Neural cell (in vitro differentiated cells): ENCODE measurements around the gene CDH19. TPM values are rescaled to one million over a fixed set of nuclear protein-coding genes. Genes with fewer than 3 reads are reported as not detected.

Source experiments
- H2AFZ ChIP-seq: fragments of 200-600, 300-800 bp; sonication (generic), shearing (Covaris generic); 2 replicates; pipeline ENCODE4 v1.6.0; 2014; ENCODE audit warnings: low read depth, mild to moderate bottlenecking, antibody characterized with exemption, low read length, moderate library complexity
- H3F3A ChIP-seq: fragments of 200-600 bp; shearing (Covaris generic); 2 replicates; pipeline ENCODE4 v1.6.1; 2016; ENCODE audit warnings: mild to moderate bottlenecking, moderate library complexity, mixed read lengths, antibody characterized with exemption, low read length; ENCODE audit not compliant: insufficient read depth, poor library complexity, severe bottlenecking
- H3K27ac ChIP-seq: fragments of 200-600, 300-800 bp; sonication (generic), shearing (Covaris generic); 2 replicates; pipeline ENCODE4 v1.5.1; 2014; ENCODE audit warnings: mild to moderate bottlenecking, low read length, moderate library complexity
- H3K27me3 ChIP-seq: fragments of 300-800, 200-600 bp; sonication (generic), shearing (Covaris generic); 2 replicates; pipeline ENCODE4 v1.6.0; 2014; ENCODE audit warnings: mild to moderate bottlenecking, low read depth, low read length, moderate library complexity; ENCODE audit not compliant: insufficient read depth
- H3K36me3 ChIP-seq: fragments of 300-800, 200-600 bp; sonication (generic), shearing (Covaris generic); 2 replicates; pipeline ENCODE4 v1.5.1; 2014; ENCODE audit warnings: mild to moderate bottlenecking, antibody characterized with exemption, low read length, moderate library complexity; ENCODE audit not compliant: insufficient read depth
- H3K4me2 ChIP-seq: fragments of 300-800, 200-600 bp; sonication (generic), shearing (Covaris generic); 2 replicates; pipeline ENCODE4 v1.6.0; 2014; ENCODE audit warnings: mild to moderate bottlenecking, low read length
- H3K4me3 ChIP-seq: fragments of 300-800, 200-600 bp; sonication (generic), shearing (Covaris generic); 2 replicates; pipeline ENCODE4 v1.5.1; 2014; ENCODE audit warnings: mild to moderate bottlenecking, low read length, moderate library complexity
- H3K79me2 ChIP-seq: fragments of 200-600 bp; shearing (Covaris generic); replicated peaks from 2 replicates; pipeline ENCODE4 v1.6.0; 2014; ENCODE audit warnings: mild to moderate bottlenecking, low read length, moderate library complexity; ENCODE audit not compliant: insufficient read depth
- H3K9ac ChIP-seq: fragments of 300-800, 200-600 bp; sonication (generic), shearing (Covaris generic); 2 replicates; pipeline ENCODE4 v1.6.1; 2016; ENCODE audit warnings: mild to moderate bottlenecking, low read length, mixed read lengths
- H3K9me2 ChIP-seq: fragments of 200-600 bp; shearing (Covaris generic); 2 replicates; pipeline ENCODE4 v1.6.1; 2016; ENCODE audit warnings: mild to moderate bottlenecking, low read length, mixed read lengths; ENCODE audit not compliant: insufficient read depth
- H3K9me3 ChIP-seq: fragments of 200-600, 300-800 bp; sonication (generic), shearing (Covaris generic); 2 replicates; pipeline ENCODE4 v1.6.1; 2016; ENCODE audit warnings: mild to moderate bottlenecking, mixed run types, low read length, moderate library complexity, mixed read lengths
- H4K20me1 ChIP-seq: fragments of 200-600 bp; shearing (Covaris generic); 2 replicates; pipeline ENCODE4 v1.6.1; 2016; ENCODE audit warnings: mild to moderate bottlenecking, mixed run types; ENCODE audit not compliant: insufficient read depth
- CTCF ChIP-seq: fragments of 450-650 bp; IDR thresholded peaks from 2 replicates; pipeline ENCODE4 v1.5.1; 2014; ENCODE audit warnings: antibody characterized with exemption, mild to moderate bottlenecking, moderate library complexity; ENCODE audit not compliant: poor library complexity, severe bottlenecking
- EP300 ChIP-seq: fragments of 450-650 bp; conservative IDR thresholded peaks from 2 replicates; pipeline ENCODE4 v1.6.1; 2014; ENCODE audit warnings: antibody characterized with exemption, mild to moderate bottlenecking, moderate library complexity; ENCODE audit not compliant: poor library complexity, severe bottlenecking
- EZH2 ChIP-seq: fragments of 200-600, 300-800 bp; shearing (Covaris generic), sonication (generic); IDR thresholded peaks from 2 replicates; pipeline ENCODE4 v1.6.1; 2014; ENCODE audit warnings: antibody characterized with exemption, low read length, borderline replicate concordance, mild to moderate bottlenecking; ENCODE audit not compliant: insufficient read depth, poor library complexity, severe bottlenecking
- MXI1 ChIP-seq: fragments of 450-650 bp; conservative IDR thresholded peaks from 2 replicates; pipeline ENCODE4 v1.6.1; 2014; ENCODE audit warnings: antibody characterized with exemption, mild to moderate bottlenecking; ENCODE audit not compliant: poor library complexity, severe bottlenecking
- POLR2AphosphoS5 ChIP-seq: IDR thresholded peaks from 2 replicates; pipeline ENCODE4 v1.6.1; 2012
- RAD21 ChIP-seq: fragments of 450-650 bp; conservative IDR thresholded peaks from 2 replicates; pipeline ENCODE4 v1.6.1; 2014; ENCODE audit warnings: antibody characterized with exemption, mild to moderate bottlenecking, moderate library complexity
- REST ChIP-seq: IDR thresholded peaks from 2 replicates; pipeline ENCODE4 v1.6.1; 2012; ENCODE audit warnings: borderline replicate concordance
- SMC3 ChIP-seq: fragments of 450-650 bp; conservative IDR thresholded peaks from 2 replicates; pipeline ENCODE4 v1.6.1; 2014; ENCODE audit warnings: antibody characterized with exemption, mild to moderate bottlenecking, moderate library complexity; ENCODE audit not compliant: poor library complexity
- TAF1 ChIP-seq: IDR thresholded peaks from 2 replicates; pipeline ENCODE4 v1.6.1; 2012; ENCODE audit warnings: low read depth
- polyA plus RNA-seq: library from polyadenylated mRNA; depleted of rRNA; stranded (reverse); fragments of >200 nt; gene quantifications from 2 replicates; pipeline ENCODE4 v1.2.3, GENCODE V29; 2014

CDH19 gene
- polyA plus RNA-seq, 1 donor from 2014 or later: 0.11 TPM

DNA sequence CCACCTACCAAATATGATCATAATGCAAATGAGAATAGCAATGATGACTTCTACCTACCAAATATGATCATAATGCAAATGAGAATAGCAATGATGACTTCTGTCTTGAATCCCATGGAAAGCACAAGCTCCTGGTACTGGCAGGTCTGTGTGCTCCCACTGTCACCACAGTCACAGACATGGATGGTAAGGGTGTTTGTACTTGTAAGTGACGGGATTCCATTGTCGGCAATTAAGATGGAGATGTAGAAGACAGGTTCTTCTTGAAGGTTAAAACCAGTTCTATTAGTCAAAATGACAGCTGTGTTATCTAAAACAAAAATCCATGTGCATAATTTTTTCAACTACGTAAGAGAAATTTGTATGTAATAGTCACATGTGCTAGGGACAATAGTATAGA lies 95.0 kb downstream of the CDH19 start:
- no peak overlapping the region for H3K9ac ChIP-seq
- H3K4me2 ChIP-seq: no peak overlapping the region
- no peaks in the 10 kb centered on the region for H3K9me2 ChIP-seq
- no peaks in the 10 kb centered on the region for H3K27me3 ChIP-seq
- H3F3A ChIP-seq: no peaks in the 10 kb centered on the region
- no peak overlapping the region for H3K4me3 ChIP-seq
- peak overlapping the region; percentile 49 for H3K27ac ChIP-seq
- TF ChIP-seq MXI1 (no peak), POLR2AphosphoS5 (peak; percentile 84), RAD21 (no peak), CTCF (no peak), EP300 (peak; percentile 93)
- no peaks in the 10 kb centered on the region for H4K20me1 ChIP-seq
- no peaks in the 10 kb centered on the region for H3K79me2 ChIP-seq
- no peak overlapping the region for H2AFZ ChIP-seq
- H3K36me3 ChIP-seq: no peaks in the 10 kb centered on the region
- H3K9me3 ChIP-seq: no peaks in the 10 kb centered on the region

GRCh38 chr18:66506178-66506577 lies 97.7 kb downstream of the CDH19 start:
- H3K4me3 ChIP-seq: no peak overlapping the region
- no peaks in the 10 kb centered on the region for H3K27me3 ChIP-seq
- peaks cover 4% of the 10 kb centered on the region for H3F3A ChIP-seq
- no peaks in the 10 kb centered on the region for H3K79me2 ChIP-seq
- no peak overlapping the region for H2AFZ ChIP-seq
- H3K36me3 ChIP-seq: no peaks in the 10 kb centered on the region
- TF ChIP-seq TAF1 (no peak), CTCF (no peak)
- no peak overlapping the region for H3K4me2 ChIP-seq
- H3K9me2 ChIP-seq: no peaks in the 10 kb centered on the region
- H3K9me3 ChIP-seq: no peaks in the 10 kb centered on the region
- no peak overlapping the region for H3K9ac ChIP-seq
- no peaks in the 10 kb centered on the region for H4K20me1 ChIP-seq
- no peak overlapping the region for H3K27ac ChIP-seq

- H3K27ac ChIP-seq: no peak overlapping the region
These were observed 106.5 kb downstream of the CDH19 start for GRCh38 chr18:66497351-66497750.

More at GRCh38 chr18:66497351-66497750, 106.5 kb downstream of the CDH19 start:
- no peak overlapping the region for H3K4me2 ChIP-seq
- H4K20me1 ChIP-seq: no peaks in the 10 kb centered on the region
- no peaks in the 10 kb centered on the region for H3F3A ChIP-seq
- no peaks in the 10 kb centered on the region for H3K9me3 ChIP-seq
- TF ChIP-seq POLR2AphosphoS5: no peak
- TF ChIP-seq CTCF: no peak
- TF ChIP-seq EZH2: no peak
- TF ChIP-seq REST: no peak
- TF ChIP-seq RAD21: no peak
- TF ChIP-seq MXI1: no peak
- no peak for TF ChIP-seq SMC3
- no peak for TF ChIP-seq EP300
- TF ChIP-seq TAF1: no peak
- no peaks in the 10 kb centered on the region for H3K9me2 ChIP-seq
- H3K79me2 ChIP-seq: no peaks in the 10 kb centered on the region
- H3K4me3 ChIP-seq: no peak overlapping the region
- no peaks in the 10 kb centered on the region for H3K27me3 ChIP-seq
- no peaks in the 10 kb centered on the region for H3K36me3 ChIP-seq
- H2AFZ ChIP-seq: no peak overlapping the region
- no peak overlapping the region for H3K9ac ChIP-seq
